Panc1 (cell line): ENCODE measurements around the gene CPT1B. TPM values are rescaled to one million over a fixed set of nuclear protein-coding genes. Genes with fewer than 3 reads are reported as not detected.

Experiments
- ATAC-seq: fragments of 200-7000 bp; cut with Tn5 transposase; 2 replicates; pipeline ENCODE4 v1.9.1; 2020; ENCODE audit warnings: mild to moderate bottlenecking, moderate library complexity
- BruUV-seq: library from RNA; stranded (reverse); fragments of 400-500 nt; replicated peaks from 2 replicates; lab custom pipeline; 2021; lab: Mats Ljungman, UMichigan
- CTCF ChIA-PET: fragments of 300-600 bp; sonication (Branson Sonifier 250); formaldehyde crosslinking; loops from one replicate; lab custom pipeline; 2022; ENCODE audit warnings: antibody characterized with exemption; lab: Charles Lee
- POLR2A ChIA-PET: fragments of 300-600 bp; sonication (Branson Sonifier 250); formaldehyde crosslinking; loops from one replicate; lab custom pipeline; 2022; ENCODE audit warnings: antibody characterized with exemption; lab: Charles Lee
- DNase-seq: peaks from one replicate; pipeline ENCODE4 v3.0.0-alpha.2; 2010; ENCODE audit warnings: low read depth, low spot score
- H3K27ac ChIP-seq: 2 replicates; pipeline ENCODE4 v1.5.1; 2011; ENCODE audit warnings: mild to moderate bottlenecking, low read length, inconsistent platforms
- H3K27me3 ChIP-seq: fragments of 200-500 bp; sonication (Bioruptor generic); 2 replicates; pipeline ENCODE4 v1.6.0; 2014; ENCODE audit warnings: low read length, inconsistent platforms; ENCODE audit not compliant: control insufficient read depth, insufficient read depth
- H3K36me3 ChIP-seq: fragments of 200-500 bp; sonication (Bioruptor generic); 2 replicates; pipeline ENCODE4 v1.5.1; 2014; ENCODE audit warnings: inconsistent platforms, mild to moderate bottlenecking, low read length, moderate library complexity; ENCODE audit not compliant: control insufficient read depth, insufficient read depth
- H3K4me1 ChIP-seq: 2 replicates; pipeline ENCODE4 v1.5.1; 2011; ENCODE audit warnings: inconsistent platforms, mild to moderate bottlenecking, low read length, moderate library complexity; ENCODE audit not compliant: control insufficient read depth, insufficient read depth
- H3K4me3 ChIP-seq, 2 experiments: 2 replicates each; pipeline ENCODE4 v1.5.1; 2011 to 2012; ENCODE audit warnings: low read depth in 2 of 2, low read length in 2 of 2, mild to moderate bottlenecking in 2 of 2, inconsistent platforms in 1 of 2, moderate library complexity in 1 of 2
- H3K9me3 ChIP-seq: fragments of 200-500 bp; sonication (Bioruptor generic); 2 replicates; pipeline ENCODE4 v1.5.1; 2014; ENCODE audit warnings: low read depth, mild to moderate bottlenecking, inconsistent platforms, low read length, moderate library complexity; ENCODE audit not compliant: control insufficient read depth, insufficient read depth
- POLR2AphosphoS5 ChIP-seq: IDR thresholded peaks from 2 replicates; pipeline ENCODE4 v1.6.1; 2012; ENCODE audit warnings: mild to moderate bottlenecking, low read depth, low read length, moderate library complexity
- SIN3A ChIP-seq: IDR thresholded peaks from 2 replicates; pipeline ENCODE4 v1.6.1; 2012; ENCODE audit warnings: low read depth, mild to moderate bottlenecking, low read length, moderate library complexity, borderline replicate concordance; ENCODE audit not compliant: insufficient read depth
- TCF7L2 ChIP-seq: IDR thresholded peaks from 2 replicates; pipeline ENCODE4 v1.6.1; 2011; ENCODE audit warnings: mild to moderate bottlenecking, low read depth, low read length, inconsistent platforms
- in situ Hi-C: cut with HindIII; loops from 2 replicates; pipeline ENCODE4 v1.10.0; 2016; ENCODE audit warnings: low sequenced_read_pairs, low pct_unique_long_range_greater_than_20kb
- intact Hi-C: fragments of 100-400 bp; cut with micrococcal nuclease; formaldehyde crosslinking; loops from one replicate; pipeline ENCODE4 v1.10.0; 2022; ENCODE audit not compliant: unreplicated experiment
- total RNA-seq: library from RNA; stranded (reverse); gene quantifications from one replicate; pipeline ENCODE4 v1.2.1, GENCODE V29; 2021; ENCODE audit not compliant: unreplicated experiment
- TF ChIP-seq, protein P1 (sequence below), 2 experiments: IDR thresholded peaks; 2 replicates each; pipeline ENCODE4 v1.6.1; 2011 to 2012; ENCODE audit warnings: low read depth in 2 of 2, control low read depth in 1 of 2, low read length in 1 of 2, mild to moderate bottlenecking in 1 of 2, moderate library complexity in 1 of 2; ENCODE audit not compliant: insufficient read depth in 1 of 2
- TF ChIP-seq, protein P2 (sequence below): fragments of 450-650 bp; IDR thresholded peaks from 2 replicates; pipeline ENCODE4 v1.5.1; 2017; ENCODE audit warnings: mild to moderate bottlenecking

CPT1B gene
- total RNA-seq, 1 experiment from 2014 or later = 18.4 TPM

DNA sequence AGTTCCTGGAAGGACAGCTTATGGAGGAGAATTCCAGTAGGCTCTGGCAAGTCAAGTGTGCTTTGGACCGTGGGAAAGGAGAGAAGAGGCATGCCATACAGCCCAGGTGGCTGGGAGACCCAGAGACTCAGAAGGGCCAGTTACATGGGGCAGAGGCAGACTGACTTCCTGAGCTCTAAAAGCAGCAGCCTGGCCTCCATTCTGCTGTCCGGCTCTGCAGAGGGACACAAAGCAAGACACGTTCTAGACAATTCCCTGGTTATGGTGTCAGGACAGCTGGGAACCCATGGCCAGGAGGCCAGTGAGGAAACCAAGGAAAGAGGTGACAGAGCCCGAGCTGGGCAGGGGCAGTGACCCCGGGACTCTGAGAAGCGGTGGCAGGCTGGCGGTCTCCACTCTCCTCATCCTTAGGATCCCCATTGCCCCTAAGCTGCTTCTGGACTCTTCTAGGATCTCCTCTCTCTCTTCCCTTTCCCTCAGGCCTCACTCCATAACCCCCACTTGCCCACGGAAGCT is 2.7 kb downstream of the CPT1B start:
- ChIA-PET CTCF (interaction anchor here (1.3 kb wide), 2 partner anchors 12 to 45 kb away, joined by 3 to 4 read pairs; no protein-coding TSS in a partner anchor), POLR2A (no interaction called here)
- no peaks in the 10 kb centered on the region for H3K9me3 ChIP-seq
- DNase-seq (no peak), ATAC-seq (no peak)
- H3K4me1 ChIP-seq = no peaks in the 10 kb centered on the region
- H3K27me3 ChIP-seq = no peaks in the 10 kb centered on the region
- intact Hi-C loops (no loop called here), in situ Hi-C loops (no loop called here)
- TF ChIP-seq, protein P1, sequence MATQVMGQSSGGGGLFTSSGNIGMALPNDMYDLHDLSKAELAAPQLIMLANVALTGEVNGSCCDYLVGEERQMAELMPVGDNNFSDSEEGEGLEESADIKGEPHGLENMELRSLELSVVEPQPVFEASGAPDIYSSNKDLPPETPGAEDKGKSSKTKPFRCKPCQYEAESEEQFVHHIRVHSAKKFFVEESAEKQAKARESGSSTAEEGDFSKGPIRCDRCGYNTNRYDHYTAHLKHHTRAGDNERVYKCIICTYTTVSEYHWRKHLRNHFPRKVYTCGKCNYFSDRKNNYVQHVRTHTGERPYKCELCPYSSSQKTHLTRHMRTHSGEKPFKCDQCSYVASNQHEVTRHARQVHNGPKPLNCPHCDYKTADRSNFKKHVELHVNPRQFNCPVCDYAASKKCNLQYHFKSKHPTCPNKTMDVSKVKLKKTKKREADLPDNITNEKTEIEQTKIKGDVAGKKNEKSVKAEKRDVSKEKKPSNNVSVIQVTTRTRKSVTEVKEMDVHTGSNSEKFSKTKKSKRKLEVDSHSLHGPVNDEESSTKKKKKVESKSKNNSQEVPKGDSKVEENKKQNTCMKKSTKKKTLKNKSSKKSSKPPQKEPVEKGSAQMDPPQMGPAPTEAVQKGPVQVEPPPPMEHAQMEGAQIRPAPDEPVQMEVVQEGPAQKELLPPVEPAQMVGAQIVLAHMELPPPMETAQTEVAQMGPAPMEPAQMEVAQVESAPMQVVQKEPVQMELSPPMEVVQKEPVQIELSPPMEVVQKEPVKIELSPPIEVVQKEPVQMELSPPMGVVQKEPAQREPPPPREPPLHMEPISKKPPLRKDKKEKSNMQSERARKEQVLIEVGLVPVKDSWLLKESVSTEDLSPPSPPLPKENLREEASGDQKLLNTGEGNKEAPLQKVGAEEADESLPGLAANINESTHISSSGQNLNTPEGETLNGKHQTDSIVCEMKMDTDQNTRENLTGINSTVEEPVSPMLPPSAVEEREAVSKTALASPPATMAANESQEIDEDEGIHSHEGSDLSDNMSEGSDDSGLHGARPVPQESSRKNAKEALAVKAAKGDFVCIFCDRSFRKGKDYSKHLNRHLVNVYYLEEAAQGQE (IDR thresholded peaks at IDR 0.05; ENCODE audit: insufficient read depth in 1 of 2, low read depth in 2 of 2, low read length in 1 of 2) = no peak
- TF ChIP-seq TCF7L2 (no peak), POLR2AphosphoS5 (no peak), SIN3A (no peak)
- TF ChIP-seq, protein P2, sequence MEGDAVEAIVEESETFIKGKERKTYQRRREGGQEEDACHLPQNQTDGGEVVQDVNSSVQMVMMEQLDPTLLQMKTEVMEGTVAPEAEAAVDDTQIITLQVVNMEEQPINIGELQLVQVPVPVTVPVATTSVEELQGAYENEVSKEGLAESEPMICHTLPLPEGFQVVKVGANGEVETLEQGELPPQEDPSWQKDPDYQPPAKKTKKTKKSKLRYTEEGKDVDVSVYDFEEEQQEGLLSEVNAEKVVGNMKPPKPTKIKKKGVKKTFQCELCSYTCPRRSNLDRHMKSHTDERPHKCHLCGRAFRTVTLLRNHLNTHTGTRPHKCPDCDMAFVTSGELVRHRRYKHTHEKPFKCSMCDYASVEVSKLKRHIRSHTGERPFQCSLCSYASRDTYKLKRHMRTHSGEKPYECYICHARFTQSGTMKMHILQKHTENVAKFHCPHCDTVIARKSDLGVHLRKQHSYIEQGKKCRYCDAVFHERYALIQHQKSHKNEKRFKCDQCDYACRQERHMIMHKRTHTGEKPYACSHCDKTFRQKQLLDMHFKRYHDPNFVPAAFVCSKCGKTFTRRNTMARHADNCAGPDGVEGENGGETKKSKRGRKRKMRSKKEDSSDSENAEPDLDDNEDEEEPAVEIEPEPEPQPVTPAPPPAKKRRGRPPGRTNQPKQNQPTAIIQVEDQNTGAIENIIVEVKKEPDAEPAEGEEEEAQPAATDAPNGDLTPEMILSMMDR = no peak
- no peak overlapping the region for H3K27ac ChIP-seq
- no peak overlapping the region for H3K4me3 ChIP-seq
- BruUV-seq = no TSS peak
- H3K36me3 ChIP-seq = no peaks in the 10 kb centered on the region

DNA sequence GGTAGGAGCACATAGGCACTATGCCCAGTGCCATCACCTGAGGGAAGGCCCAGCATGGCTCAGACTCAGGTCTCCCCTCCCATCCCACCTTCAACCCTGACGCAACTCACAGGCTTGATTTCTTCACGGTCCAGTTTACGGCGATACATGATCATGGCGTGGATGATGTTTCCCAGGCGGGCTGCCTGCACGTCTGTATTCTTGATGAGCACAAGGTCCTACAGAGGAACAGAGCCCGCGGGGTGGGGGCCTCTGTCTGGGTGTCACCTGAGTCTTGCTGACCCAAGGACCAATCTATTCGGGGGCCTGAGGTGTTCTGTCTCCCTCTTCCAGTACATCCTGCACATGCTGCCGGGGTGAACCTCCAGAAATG is 3.9 kb downstream of the CPT1B start:
- ATAC-seq (no peak), DNase-seq (no peak)
- in situ Hi-C loops (no loop called here), intact Hi-C loops (no loop called here)
- Histone ChIP-seq H3K27me3 (no peaks in the 10 kb centered on the region), H3K36me3 (no peaks in the 10 kb centered on the region), H3K4me3 (no peak overlapping the region), H3K4me1 (no peaks in the 10 kb centered on the region), H3K9me3 (no peaks in the 10 kb centered on the region), H3K27ac (no peak overlapping the region)
- ChIA-PET POLR2A (no interaction called here), CTCF (no interaction called here)
- TF ChIP-seq SIN3A (no peak), POLR2AphosphoS5 (no peak), TCF7L2 (no peak)
- TF ChIP-seq, protein P1 (IDR thresholded peaks at IDR 0.05; ENCODE audit: insufficient read depth in 1 of 2, low read depth in 2 of 2, low read length in 1 of 2) = no peak
- TF ChIP-seq, protein P2 = no peak
- no TSS peak for BruUV-seq
